Stimulated activated CD4-positive, alpha-beta T cell treated with anti-CD3 and anti-CD28 coated beads, Interleukin-1b, Interleukin-23, amount 100 ng/mL, for 24 hours (primary cell): Measurements from ENCODE around the gene AOX1.
"Not testable (repeated sequence)": the region's sequence is repeated elsewhere in the genome, so short reads cannot be mapped to it uniquely, and the experiment has no call there.

Experiments used
- DNase-seq, 4 experiments: peaks; one replicate each; pipeline ENCODE4 v3.0.0-alpha.2; 2020; ENCODE audit warnings: low read depth in 4 of 4, low spot score in 1 of 4

The AOX1 gene

GRCh38 chr2:200585730-200586643 is at the start of gene AOX1:
TSS of gene AOX1 (plus strand) at chr2:200586014. CDS start at chr2:200586109, 95 bp downstream.
- DNase-seq = peak in 1 of 4 experiments; percentile 4

GRCh38 chr2:200538139-200538538 is 47.7 kb upstream of the AOX1 start:
- no peak for DNase-seq

- no peak for DNase-seq
Observed at GRCh38 chr2:200540793-200541192, 45.0 kb upstream of the AOX1 start.

- DNase-seq = not testable (repeated sequence)
Observed at GRCh38 chr2:200566596-200566995, 19.2 kb upstream of the AOX1 start.

GRCh38 chr2:200567932-200568331 is 17.9 kb upstream of the AOX1 start:
- DNase-seq = no peak

- DNase-seq = no peak
Observed at GRCh38 chr2:200575957-200576356, 9.9 kb upstream of the AOX1 start.

- DNase-seq = no peak
Observed at GRCh38 chr2:200577027-200577426, 8.8 kb upstream of the AOX1 start.

- no peak for DNase-seq
Observed at GRCh38 chr2:200578778-200579177, 7.0 kb upstream of the AOX1 start.

- DNase-seq = no peak
Observed at GRCh38 chr2:200584639-200585038, 1.2 kb upstream of the AOX1 start.

GRCh38 chr2:200585340-200585729 is 479 bp upstream of the AOX1 start:
- DNase-seq = no peak

- no peak for DNase-seq
Observed at GRCh38 chr2:200586644-200586975, 796 bp downstream of the AOX1 start.

GRCh38 chr2:200587007-200587616 is 1.3 kb downstream of the AOX1 start:
- DNase-seq = no peak

- no peak for DNase-seq
Observed at GRCh38 chr2:200588076-200588678, 2.4 kb downstream of the AOX1 start.

- DNase-seq = no peak
Observed at GRCh38 chr2:200590090-200590489, 4.3 kb downstream of the AOX1 start.

GRCh38 chr2:200591308-200591707 is 5.5 kb downstream of the AOX1 start:
- DNase-seq = no peak

GRCh38 chr2:200592406-200593075 is 6.7 kb downstream of the AOX1 start:
- no peak for DNase-seq

- DNase-seq = no peak
Observed at GRCh38 chr2:200593905-200594304, 8.1 kb downstream of the AOX1 start.

- no peak for DNase-seq
Observed at GRCh38 chr2:200595913-200596312, 10.1 kb downstream of the AOX1 start.

- DNase-seq = no peak
Observed at GRCh38 chr2:200596774-200597570, 11.2 kb downstream of the AOX1 start.

- DNase-seq = no peak
Observed at GRCh38 chr2:200599206-200599605, 13.4 kb downstream of the AOX1 start.
